ENCODE data around the gene FBXO3.

DNA sequence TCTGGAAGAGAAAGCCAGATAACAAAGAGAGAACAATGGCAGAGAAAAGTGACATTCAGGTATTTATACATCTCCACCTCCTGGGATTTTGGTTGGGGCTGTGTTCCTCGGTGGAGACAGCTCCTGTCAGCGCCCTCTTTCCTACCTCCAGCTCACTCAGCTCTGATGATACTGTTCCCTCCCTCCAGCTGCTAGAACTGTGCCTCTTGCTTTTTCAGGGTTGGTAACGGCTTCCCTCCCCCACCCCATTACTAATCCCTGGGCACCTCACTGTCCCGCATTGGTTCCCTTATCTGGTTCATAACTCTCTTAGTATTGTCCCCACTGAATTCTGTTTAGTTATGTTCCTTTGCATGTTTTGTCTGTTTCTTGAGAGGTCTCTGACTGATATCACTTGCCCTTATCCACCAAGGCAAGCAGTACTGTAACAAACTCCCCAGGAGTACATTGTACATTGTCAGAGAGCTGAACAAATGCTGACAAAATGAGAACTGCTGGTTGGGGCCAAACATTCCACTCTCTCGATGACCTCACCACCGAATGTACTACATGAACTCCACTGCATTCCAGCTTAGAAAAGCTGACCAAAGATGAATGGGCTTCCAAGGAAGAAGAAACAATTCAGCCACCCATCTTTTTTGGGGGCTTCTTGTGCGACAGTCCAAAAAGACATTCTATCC, 5.7 kb upstream of the FBXO3 start:
- TF ChIP-seq POLR2A (IDR thresholded peaks at IDR 0.05; ENCODE audit: low read depth), result no peak
- TF ChIP-seq, protein P1, sequence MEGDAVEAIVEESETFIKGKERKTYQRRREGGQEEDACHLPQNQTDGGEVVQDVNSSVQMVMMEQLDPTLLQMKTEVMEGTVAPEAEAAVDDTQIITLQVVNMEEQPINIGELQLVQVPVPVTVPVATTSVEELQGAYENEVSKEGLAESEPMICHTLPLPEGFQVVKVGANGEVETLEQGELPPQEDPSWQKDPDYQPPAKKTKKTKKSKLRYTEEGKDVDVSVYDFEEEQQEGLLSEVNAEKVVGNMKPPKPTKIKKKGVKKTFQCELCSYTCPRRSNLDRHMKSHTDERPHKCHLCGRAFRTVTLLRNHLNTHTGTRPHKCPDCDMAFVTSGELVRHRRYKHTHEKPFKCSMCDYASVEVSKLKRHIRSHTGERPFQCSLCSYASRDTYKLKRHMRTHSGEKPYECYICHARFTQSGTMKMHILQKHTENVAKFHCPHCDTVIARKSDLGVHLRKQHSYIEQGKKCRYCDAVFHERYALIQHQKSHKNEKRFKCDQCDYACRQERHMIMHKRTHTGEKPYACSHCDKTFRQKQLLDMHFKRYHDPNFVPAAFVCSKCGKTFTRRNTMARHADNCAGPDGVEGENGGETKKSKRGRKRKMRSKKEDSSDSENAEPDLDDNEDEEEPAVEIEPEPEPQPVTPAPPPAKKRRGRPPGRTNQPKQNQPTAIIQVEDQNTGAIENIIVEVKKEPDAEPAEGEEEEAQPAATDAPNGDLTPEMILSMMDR (IDR thresholded peaks at IDR 0.05), result no peak
- TF ChIP-seq POLR2AphosphoS5 (IDR thresholded peaks at IDR 0.05), result peak; percentile 43 to 44
